ENCODE data around the gene SDR39U1. TPM values are rescaled to one million over a fixed set of nuclear protein-coding genes. Genes with fewer than 3 reads are reported as not detected.

SDR39U1 gene
- total RNA-seq, 2 experiments from 2014 or later, result 43.6 to 55.5 TPM

GRCh38 chr14:24409956-24410355 is 32.6 kb downstream of the SDR39U1 start:
- Mint-ChIP-seq H3K36me3 (ENCODE audit: low read depth) (no peaks in the 10 kb centered on the region), H3K4me1 (ENCODE audit: low read depth) (no peaks in the 10 kb centered on the region), H3K4me3 (no peak overlapping the region)

GRCh38 chr14:24409192-24409591 is 33.4 kb downstream of the SDR39U1 start:
- ChIA-PET CTCF (interaction anchor here (0.9 to 2.8 kb wide), 8 partner anchors 9 to 75 kb away, joined by 3 to 8 read pairs (median 6); partner anchors contain the start of gene NYNRIN), POLR2A (interaction anchor here (1.4 to 1.9 kb wide), 2 partner anchors 14 to 22 kb away, joined by 4 to 8 read pairs; no protein-coding TSS in a partner anchor)
- Mint-ChIP-seq H3K36me3 (ENCODE audit: low read depth) (no peaks in the 10 kb centered on the region), H3K4me3 (no peak overlapping the region), H3K4me1 (ENCODE audit: low read depth) (no peaks in the 10 kb centered on the region), H3K27ac (no peak overlapping the region), H3K27me3 (peaks cover 3% of the 10 kb centered on the region), H3K9me3 (no peaks in the 10 kb centered on the region)
- intact Hi-C loops (cut with micrococcal nuclease), result no loop called here
- ATAC-seq, result no peak
- no peak for TF ChIP-seq CTCF (IDR thresholded peaks at IDR 0.05)
- no peak for DNase-seq

More at GRCh38 chr14:24409956-24410355, 32.6 kb downstream of the SDR39U1 start:
- CTCF ChIA-PET, result interaction anchor here (1.0 to 2.8 kb wide), 8 partner anchors 11 to 76 kb away, joined by 3 to 8 read pairs (median 6); partner anchors contain the start of gene NYNRIN
- Mint-ChIP-seq H3K27me3 (peaks cover 3% of the 10 kb centered on the region), H3K9me3 (no peaks in the 10 kb centered on the region), H3K27ac (no peak overlapping the region)
- no peak for DNase-seq
- no peak for ATAC-seq
- POLR2A ChIA-PET, result interaction anchor here (1.9 kb wide), 1 partner anchor 14 kb away, joined by 8 read pairs; no protein-coding TSS in a partner anchor
- TF ChIP-seq CTCF (IDR thresholded peaks at IDR 0.05), result no peak
- intact Hi-C loops (cut with micrococcal nuclease), result no loop called here

- DNase-seq (no peak), ATAC-seq (no peak)
- no peak for TF ChIP-seq CTCF (IDR thresholded peaks at IDR 0.05)
- ChIA-PET POLR2A (interaction anchor here (1.4 to 1.9 kb wide), 2 partner anchors 15 to 22 kb away, joined by 4 to 8 read pairs; no protein-coding TSS in a partner anchor), CTCF (interaction anchor here (0.9 to 2.8 kb wide), 8 partner anchors 8 to 75 kb away, joined by 3 to 8 read pairs (median 6); partner anchors contain the start of gene NYNRIN)
- intact Hi-C loops (cut with micrococcal nuclease), result no loop called here
- Mint-ChIP-seq H3K4me3 (no peak overlapping the region), H3K9me3 (no peaks in the 10 kb centered on the region), H3K4me1 (ENCODE audit: low read depth) (no peaks in the 10 kb centered on the region), H3K36me3 (ENCODE audit: low read depth) (no peaks in the 10 kb centered on the region), H3K27me3 (peaks cover 5% of the 10 kb centered on the region), H3K27ac (no peak overlapping the region)
Measured at GRCh38 chr14:24408764-24409163, 33.8 kb downstream of the SDR39U1 start.

- intact Hi-C loops (cut with micrococcal nuclease), result no loop called here
- no peaks in the 10 kb centered on the region for H3K36me3 Mint-ChIP-seq (ENCODE audit: low read depth)
- H3K4me3 Mint-ChIP-seq, result no peak overlapping the region
- ATAC-seq (no peak), DNase-seq (no peak)
- no peak overlapping the region for H3K27ac Mint-ChIP-seq
- no peak for TF ChIP-seq CTCF (IDR thresholded peaks at IDR 0.05)
- CTCF ChIA-PET, result interaction anchor here (0.8 to 1.3 kb wide), 2 partner anchors 56 to 74 kb away, joined by 3 to 7 read pairs; no protein-coding TSS in a partner anchor
- POLR2A ChIA-PET, result interaction anchor here (1.4 kb wide), 1 partner anchor 23 kb away, joined by 4 read pairs; no protein-coding TSS in a partner anchor
- H3K27me3 Mint-ChIP-seq, result peaks cover 5% of the 10 kb centered on the region
- H3K4me1 Mint-ChIP-seq (ENCODE audit: low read depth), result no peaks in the 10 kb centered on the region
- H3K9me3 Mint-ChIP-seq, result no peaks in the 10 kb centered on the region
Measured at GRCh38 chr14:24407608-24408325, 34.8 kb downstream of the SDR39U1 start.

- TF ChIP-seq CTCF (IDR thresholded peaks at IDR 0.05), result no peak
- CTCF ChIA-PET, result interaction anchor here (1.3 to 1.7 kb wide), 2 partner anchors 40 to 73 kb away, joined by 7 to 8 read pairs; no protein-coding TSS in a partner anchor
- no peaks in the 10 kb centered on the region for H3K9me3 Mint-ChIP-seq
- intact Hi-C loops (cut with micrococcal nuclease), result no loop called here
- H3K4me1 Mint-ChIP-seq (ENCODE audit: low read depth), result no peaks in the 10 kb centered on the region
- no peak overlapping the region for H3K4me3 Mint-ChIP-seq
- DNase-seq (no peak), ATAC-seq (no peak)
- peaks cover 7% of the 10 kb centered on the region for H3K27me3 Mint-ChIP-seq
- POLR2A ChIA-PET, result interaction anchor here (1.3 kb wide), 2 partner anchors 24 to 45 kb away, joined by 3 to 4 read pairs; partner anchors contain the start of gene KHNYN
- no peaks in the 10 kb centered on the region for H3K36me3 Mint-ChIP-seq (ENCODE audit: low read depth)
- H3K27ac Mint-ChIP-seq, result no peak overlapping the region
Measured at GRCh38 chr14:24406416-24406815, 36.2 kb downstream of the SDR39U1 start.

All from activated CD8-positive, alpha-beta T cell treated with anti-CD3 and anti-CD28 coated beads for 36 hours (primary cell).